ENCODE measurements around the gene KCNK17.

- TF ChIP-seq CTCF (IDR thresholded peaks at IDR 0.05), result no peak
- TF ChIP-seq EP300 (IDR thresholded peaks at IDR 0.05), result no peak
- no peak for TF ChIP-seq POLR2A (IDR thresholded peaks at IDR 0.05)
- TF ChIP-seq POLR2AphosphoS5 (IDR thresholded peaks at IDR 0.05), result no peak
Measured at GRCh38 chr6:39282774-39283173, 31.4 kb downstream of the KCNK17 start.

Data from stomach (tissue), 4 donors.